OCI-LY3 (cell line): ENCODE data around the gene TMEM53.

Experiments
- H2AFZ ChIP-seq: fragments of 200-600, 300-600 bp; shearing (Covaris generic); 2 replicates; pipeline ENCODE4 v1.6.0; 2014; ENCODE audit warnings: antibody characterized with exemption, low read depth, low read length
- H3K27ac ChIP-seq: fragments of 200-600, 300-600 bp; sonication (generic); 2 replicates; pipeline ENCODE4 v1.5.1; 2014; ENCODE audit warnings: mild to moderate bottlenecking, low read length, moderate library complexity, mixed read lengths
- H3K27me3 ChIP-seq: fragments of 200-600, 300-600 bp; sonication (generic); 2 replicates; pipeline ENCODE4 v1.6.1; 2014; ENCODE audit warnings: low read depth, low read length, mixed read lengths
- H3K36me3 ChIP-seq: fragments of 200-600, 300-600 bp; sonication (generic); replicated peaks from 2 replicates; pipeline ENCODE3; 2014; ENCODE audit warnings: low read depth, low read length, mixed read lengths
- H3K4me1 ChIP-seq: fragments of 300-600, 200-600 bp; sonication (generic); 2 replicates; pipeline ENCODE4 v1.6.1; 2014; ENCODE audit warnings: low read length, mixed read lengths
- H3K4me2 ChIP-seq: fragments of 200-600, 300-600 bp; sonication (generic); 2 replicates; pipeline ENCODE4 v1.6.1; 2014; ENCODE audit warnings: low read length, mixed read lengths
- H3K4me3 ChIP-seq: fragments of 300-600, 200-600 bp; sonication (generic); 2 replicates; pipeline ENCODE4 v1.5.1; 2014; ENCODE audit warnings: antibody characterized with exemption, mild to moderate bottlenecking, low read length, moderate library complexity
- H3K79me2 ChIP-seq: fragments of 300-600, 200-600 bp; shearing (Covaris generic); 2 replicates; pipeline ENCODE4 v1.6.1; 2014; ENCODE audit warnings: mild to moderate bottlenecking, low read length, mixed read lengths
- H3K9ac ChIP-seq: fragments of 300-600, 200-600 bp; shearing (Covaris generic); 2 replicates; pipeline ENCODE4 v1.6.0; 2014; ENCODE audit warnings: mild to moderate bottlenecking, low read length, moderate library complexity
- H3K9me3 ChIP-seq: fragments of 200-600, 300-600 bp; shearing (Covaris generic); 2 replicates; pipeline ENCODE4 v1.6.1; 2014; ENCODE audit warnings: low read length, mixed read lengths; ENCODE audit not compliant: insufficient read depth
- H4K20me1 ChIP-seq: fragments of 200-600, 300-600 bp; sonication (generic); 2 replicates; pipeline ENCODE4 v1.6.1; 2016; ENCODE audit warnings: low read length, mixed read lengths; ENCODE audit not compliant: insufficient read depth
- CTCF ChIP-seq: fragments of 200-600, 300-600 bp; sonication (generic); IDR thresholded peaks from 2 replicates; pipeline ENCODE4 v1.5.1; 2014; ENCODE audit warnings: antibody characterized with exemption, low read length, low read depth
- EZH2phosphoT487 ChIP-seq: fragments of 200-600 bp; shearing (Covaris generic); IDR thresholded peaks from 2 replicates; pipeline ENCODE4 v1.6.1; 2018; ENCODE audit warnings: antibody characterized with exemption, mixed run types, low read depth

The TMEM53 gene

GRCh38 chr1:44696789-44697345 is 22.6 kb upstream of the TMEM53 start:
- Histone ChIP-seq H3K9ac (no peak overlapping the region), H4K20me1 (no peaks in the 10 kb centered on the region), H3K36me3 (no peaks in the 10 kb centered on the region), H3K27me3 (no peaks in the 10 kb centered on the region), H3K4me1 (peaks cover 32% of the 10 kb centered on the region), H2AFZ (peak overlapping the region; percentile 71), H3K4me2 (peak overlapping the region; percentile 26), H3K4me3 (peak overlapping the region; percentile 19; the same call in 1 of the 2 replicates), H3K9me3 (no peaks in the 10 kb centered on the region), H3K27ac (peak overlapping the region; percentile 20; the same call in 1 of the 2 replicates), H3K79me2 (no peaks in the 10 kb centered on the region)
- TF ChIP-seq CTCF, result no peak
- no peak for TF ChIP-seq EZH2phosphoT487

- Histone ChIP-seq H3K4me2 (no peak overlapping the region), H3K9me3 (no peaks in the 10 kb centered on the region), H3K79me2 (no peaks in the 10 kb centered on the region), H3K36me3 (no peaks in the 10 kb centered on the region), H4K20me1 (no peaks in the 10 kb centered on the region), H3K4me3 (no peak overlapping the region), H3K9ac (no peak overlapping the region), H3K27ac (no peak overlapping the region), H3K27me3 (no peaks in the 10 kb centered on the region), H2AFZ (peak overlapping the region; percentile 71), H3K4me1 (peaks cover 32% of the 10 kb centered on the region)
- TF ChIP-seq EZH2phosphoT487 (no peak), CTCF (no peak)
These were observed 21.8 kb upstream of the TMEM53 start for GRCh38 chr1:44696101-44696500.

- Histone ChIP-seq H4K20me1 (no peaks in the 10 kb centered on the region), H2AFZ (no peak overlapping the region), H3K9ac (no peak overlapping the region), H3K9me3 (no peaks in the 10 kb centered on the region), H3K27me3 (no peaks in the 10 kb centered on the region), H3K4me2 (no peak overlapping the region), H3K4me1 (peaks cover 32% of the 10 kb centered on the region), H3K4me3 (no peak overlapping the region), H3K79me2 (no peaks in the 10 kb centered on the region), H3K27ac (no peak overlapping the region), H3K36me3 (no peaks in the 10 kb centered on the region)
- TF ChIP-seq CTCF, result no peak
- no peak for TF ChIP-seq EZH2phosphoT487
These were observed 21.4 kb upstream of the TMEM53 start for GRCh38 chr1:44695671-44696070.

GRCh38 chr1:44694863-44695478 is 20.7 kb upstream of the TMEM53 start:
- H3K36me3 ChIP-seq, result no peaks in the 10 kb centered on the region
- no peaks in the 10 kb centered on the region for H3K79me2 ChIP-seq
- no peak overlapping the region for H3K4me2 ChIP-seq
- no peak for TF ChIP-seq EZH2phosphoT487
- TF ChIP-seq CTCF, result no peak
- H2AFZ ChIP-seq, result no peak overlapping the region
- no peaks in the 10 kb centered on the region for H3K9me3 ChIP-seq
- peaks cover 32% of the 10 kb centered on the region for H3K4me1 ChIP-seq
- no peaks in the 10 kb centered on the region for H3K27me3 ChIP-seq
- no peaks in the 10 kb centered on the region for H4K20me1 ChIP-seq
- no peak overlapping the region for H3K4me3 ChIP-seq
- H3K27ac ChIP-seq, result no peak overlapping the region
- H3K9ac ChIP-seq, result no peak overlapping the region
